22Rv1 (cell line): ENCODE measurements around the gene CYSRT1.

ENCODE experiments used
- ZFX ChIP-seq: fragments of 450-650 bp; IDR thresholded peaks from 2 replicates; pipeline ENCODE4 v1.6.1; 2017; ENCODE audit warnings: antibody characterized with exemption, borderline replicate concordance
- TF ChIP-seq, protein P1 (sequence below): fragments of 450-650 bp; IDR thresholded peaks from 2 replicates; pipeline ENCODE4 v1.5.1; 2017; ENCODE audit warnings: mild to moderate bottlenecking

- TF ChIP-seq, protein P1, sequence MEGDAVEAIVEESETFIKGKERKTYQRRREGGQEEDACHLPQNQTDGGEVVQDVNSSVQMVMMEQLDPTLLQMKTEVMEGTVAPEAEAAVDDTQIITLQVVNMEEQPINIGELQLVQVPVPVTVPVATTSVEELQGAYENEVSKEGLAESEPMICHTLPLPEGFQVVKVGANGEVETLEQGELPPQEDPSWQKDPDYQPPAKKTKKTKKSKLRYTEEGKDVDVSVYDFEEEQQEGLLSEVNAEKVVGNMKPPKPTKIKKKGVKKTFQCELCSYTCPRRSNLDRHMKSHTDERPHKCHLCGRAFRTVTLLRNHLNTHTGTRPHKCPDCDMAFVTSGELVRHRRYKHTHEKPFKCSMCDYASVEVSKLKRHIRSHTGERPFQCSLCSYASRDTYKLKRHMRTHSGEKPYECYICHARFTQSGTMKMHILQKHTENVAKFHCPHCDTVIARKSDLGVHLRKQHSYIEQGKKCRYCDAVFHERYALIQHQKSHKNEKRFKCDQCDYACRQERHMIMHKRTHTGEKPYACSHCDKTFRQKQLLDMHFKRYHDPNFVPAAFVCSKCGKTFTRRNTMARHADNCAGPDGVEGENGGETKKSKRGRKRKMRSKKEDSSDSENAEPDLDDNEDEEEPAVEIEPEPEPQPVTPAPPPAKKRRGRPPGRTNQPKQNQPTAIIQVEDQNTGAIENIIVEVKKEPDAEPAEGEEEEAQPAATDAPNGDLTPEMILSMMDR: no peak
- TF ChIP-seq ZFX: no peak
Measured at GRCh38 chr9:137270929-137271695, 46.1 kb downstream of the CYSRT1 start.
